Erythroblast (primary cell): ENCODE results near the gene PKD1L1.

ENCODE experiments used
- GATA1 ChIP-seq: IDR thresholded peaks from 2 replicates; pipeline ENCODE4 v1.6.1; 2011; ENCODE audit warnings: low read depth, mild to moderate bottlenecking, control low read depth, low read length, moderate library complexity
- POLR2A ChIP-seq: IDR thresholded peaks from 2 replicates; pipeline ENCODE4 v1.6.1; 2011; ENCODE audit warnings: mild to moderate bottlenecking, low read length

DNA sequence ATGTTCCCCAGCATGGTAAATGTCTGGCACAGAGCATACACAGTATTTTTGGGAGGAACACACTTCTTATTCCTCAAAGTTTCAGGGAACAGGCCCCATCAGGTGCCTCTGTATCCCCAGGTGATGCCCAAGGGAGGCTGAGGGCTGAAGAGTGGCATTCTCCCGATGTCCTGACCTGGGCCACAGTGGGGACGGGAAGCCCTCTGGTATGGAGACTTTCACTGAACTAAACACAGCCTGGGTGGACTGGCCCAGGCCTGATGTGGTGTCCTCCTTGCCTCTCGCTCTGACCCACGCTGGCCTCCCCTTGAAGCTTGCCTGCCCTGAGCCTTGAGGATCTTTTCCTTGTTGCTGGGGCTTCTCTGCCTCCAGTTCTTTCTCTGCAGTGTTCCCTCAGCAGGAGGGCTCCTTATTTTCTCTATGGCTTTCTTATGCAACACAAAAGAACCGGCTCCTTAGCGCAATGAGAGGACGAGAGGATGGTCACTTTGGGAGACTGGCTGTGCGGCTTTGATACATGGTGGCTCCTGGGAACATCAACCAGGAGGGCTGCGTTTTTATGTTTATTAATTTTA is 208.9 kb downstream of the PKD1L1 start:
- no peak for TF ChIP-seq POLR2A
- TF ChIP-seq GATA1 = no peak
